Stimulated activated naive CD8-positive, alpha-beta T cell treated with anti-CD3 and anti-CD28 coated beads, Interleukin-15, Interleukin-2, amounts not matched to agents 100 ng/mL and 50 ng/mL, for 24 hours (primary cell): ENCODE measurements around the gene JADE1.

Experiments used
- H3K27ac Mint-ChIP-seq: one replicate; pipeline ENCODE4 v1.8.0; 2021; ENCODE audit warnings: mild to moderate bottlenecking, mixed read lengths
- H3K27me3 Mint-ChIP-seq: one replicate; pipeline ENCODE4 v1.8.0; 2021; ENCODE audit warnings: mixed read lengths
- H3K36me3 Mint-ChIP-seq: one replicate; pipeline ENCODE4 v1.8.0; 2021; ENCODE audit warnings: low read depth, mixed read lengths
- H3K4me1 Mint-ChIP-seq: one replicate; pipeline ENCODE4 v1.8.0; 2021; ENCODE audit warnings: low read depth, mixed read lengths
- H3K4me3 Mint-ChIP-seq: one replicate; pipeline ENCODE4 v1.8.0; 2021; ENCODE audit warnings: mild to moderate bottlenecking, mixed read lengths
- H3K9me3 Mint-ChIP-seq: one replicate; pipeline ENCODE4 v1.8.0; 2021; ENCODE audit warnings: mixed read lengths

JADE1 gene

DNA sequence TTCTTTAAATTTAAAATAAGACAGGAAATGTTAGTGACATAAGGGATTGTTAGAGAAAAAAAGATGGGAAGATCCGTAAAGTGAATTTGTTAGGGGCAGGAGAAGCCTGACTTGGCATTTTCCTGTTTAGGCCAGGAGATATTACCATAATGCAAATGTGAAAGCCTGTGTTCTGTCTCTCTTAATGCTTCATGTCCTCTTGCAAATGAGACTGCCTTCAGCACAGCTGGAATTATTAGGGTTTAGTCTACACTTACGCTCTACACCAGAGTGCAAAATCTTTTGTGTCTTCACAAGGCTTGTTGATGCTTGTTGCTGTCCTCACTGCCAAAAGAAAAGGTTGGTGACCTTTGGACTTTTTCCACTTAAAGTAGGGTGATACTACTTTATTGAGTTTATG is 56.8 kb downstream of the JADE1 start:
- Mint-ChIP-seq H3K9me3 (no peaks in the 10 kb centered on the region), H3K27ac (peak overlapping the region; percentile 32), H3K36me3 (peaks cover 79% of the 10 kb centered on the region), H3K4me3 (no peak overlapping the region), H3K4me1 (peaks cover 44% of the 10 kb centered on the region), H3K27me3 (no peaks in the 10 kb centered on the region)

DNA sequence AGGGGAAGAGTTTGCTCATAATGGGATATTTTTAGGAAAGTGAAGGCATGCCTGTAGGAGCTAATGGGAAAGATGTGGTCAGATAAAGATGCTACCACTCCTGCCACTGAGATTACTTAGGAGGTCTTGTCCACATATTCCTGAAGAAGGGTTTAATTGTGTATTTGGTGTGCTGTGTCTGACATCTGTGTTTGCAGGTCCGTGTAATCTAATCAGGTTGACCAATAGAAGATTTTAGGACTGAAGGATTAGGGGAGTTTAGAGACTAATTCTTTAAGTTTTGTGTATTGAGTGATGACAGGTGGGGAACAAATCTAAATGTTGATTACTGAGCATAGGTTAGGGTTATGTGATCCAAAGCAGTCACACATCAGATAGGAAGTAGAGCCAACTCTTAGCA is 57.2 kb downstream of the JADE1 start:
- H3K4me1 Mint-ChIP-seq: peaks cover 41% of the 10 kb centered on the region
- no peaks in the 10 kb centered on the region for H3K9me3 Mint-ChIP-seq
- peaks cover 80% of the 10 kb centered on the region for H3K36me3 Mint-ChIP-seq
- peak overlapping the region; percentile 32 for H3K27ac Mint-ChIP-seq
- H3K27me3 Mint-ChIP-seq: no peaks in the 10 kb centered on the region
- no peak overlapping the region for H3K4me3 Mint-ChIP-seq

DNA sequence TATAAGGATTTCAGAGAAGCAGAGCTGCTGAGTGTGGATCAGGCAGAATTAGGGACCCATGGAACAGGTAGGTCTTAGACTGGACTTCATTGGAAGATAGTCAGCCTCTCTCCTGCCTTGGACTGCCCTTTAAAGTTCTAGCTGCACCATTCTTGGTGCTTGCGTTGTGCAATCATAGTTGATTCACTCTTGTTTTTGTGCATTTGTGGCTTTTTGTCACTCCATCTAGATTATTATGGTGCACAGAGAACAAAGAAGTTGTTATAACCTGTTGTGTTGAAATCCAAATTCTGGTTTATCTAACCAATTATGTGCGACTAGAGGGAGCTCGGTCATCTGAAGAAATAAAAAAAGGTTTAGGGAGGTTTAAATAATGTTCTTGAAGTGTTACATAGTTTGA is 59.3 kb downstream of the JADE1 start:
- peaks cover 86% of the 10 kb centered on the region for H3K36me3 Mint-ChIP-seq
- H3K9me3 Mint-ChIP-seq: no peaks in the 10 kb centered on the region
- H3K27ac Mint-ChIP-seq: no peak overlapping the region
- H3K27me3 Mint-ChIP-seq: no peaks in the 10 kb centered on the region
- H3K4me1 Mint-ChIP-seq: peaks cover 21% of the 10 kb centered on the region
- H3K4me3 Mint-ChIP-seq: no peak overlapping the region

DNA sequence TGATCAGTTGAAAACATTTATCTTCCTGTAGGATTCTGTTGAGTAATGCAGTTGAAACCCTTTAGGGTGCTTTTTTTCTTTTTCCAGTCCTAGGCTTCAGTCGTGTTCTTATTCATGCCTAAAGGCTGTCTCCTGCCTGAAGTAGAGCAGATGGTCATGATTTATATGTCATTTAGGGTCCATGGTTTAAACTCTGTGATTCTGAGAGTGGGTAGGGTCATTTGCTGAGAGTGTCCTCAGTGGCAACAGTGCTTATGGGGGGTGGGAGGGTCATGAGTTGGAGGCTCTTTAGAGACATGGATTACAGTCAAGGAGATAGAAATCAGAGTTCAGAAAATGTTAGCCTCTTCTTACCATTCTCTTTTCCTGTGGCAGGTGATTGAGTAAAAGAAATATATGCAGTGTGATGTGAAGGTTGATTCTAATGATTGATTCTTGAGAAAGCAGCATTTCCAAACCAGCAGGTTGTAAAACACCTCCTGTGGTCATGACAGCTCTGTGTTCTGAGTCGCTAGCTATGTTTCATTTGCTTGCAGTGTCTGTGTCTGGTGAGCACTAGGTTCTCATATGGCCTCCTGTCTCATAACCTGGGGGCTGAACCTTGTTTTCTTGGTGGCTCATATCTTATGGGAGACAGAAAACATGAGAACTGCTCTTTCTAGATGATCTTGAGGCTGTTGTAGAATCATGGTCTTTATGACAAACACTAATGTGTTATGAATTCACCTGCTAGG is 60.4 kb downstream of the JADE1 start:
- H3K4me3 Mint-ChIP-seq: no peak overlapping the region
- H3K4me1 Mint-ChIP-seq: peaks cover 18% of the 10 kb centered on the region
- no peaks in the 10 kb centered on the region for H3K27me3 Mint-ChIP-seq
- H3K36me3 Mint-ChIP-seq: peaks cover 86% of the 10 kb centered on the region
- no peaks in the 10 kb centered on the region for H3K9me3 Mint-ChIP-seq
- peak overlapping the region; percentile 28 for H3K27ac Mint-ChIP-seq

DNA sequence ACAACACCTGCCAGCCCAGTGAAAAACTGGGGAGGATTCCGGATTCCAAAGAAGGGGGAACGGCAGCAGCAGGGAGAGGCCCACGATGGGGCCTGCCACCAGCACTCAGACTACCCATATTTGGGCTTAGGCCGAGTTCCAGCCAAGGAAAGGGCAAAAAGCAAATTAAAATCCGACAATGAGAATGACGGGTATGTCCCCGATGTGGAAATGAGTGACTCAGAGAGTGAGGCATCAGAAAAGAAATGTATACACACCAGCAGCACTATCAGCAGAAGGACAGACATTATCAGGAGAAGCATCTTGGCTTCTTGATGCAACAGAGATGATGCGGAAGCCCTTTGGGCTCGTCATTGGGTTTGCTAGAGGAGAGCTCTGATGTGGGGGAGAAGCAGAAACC is 62.4 kb downstream of the JADE1 start:
- Mint-ChIP-seq H3K27ac (no peak overlapping the region), H3K9me3 (no peaks in the 10 kb centered on the region), H3K27me3 (no peaks in the 10 kb centered on the region), H3K4me1 (peaks cover 11% of the 10 kb centered on the region), H3K4me3 (no peak overlapping the region), H3K36me3 (peaks cover 80% of the 10 kb centered on the region)

DNA sequence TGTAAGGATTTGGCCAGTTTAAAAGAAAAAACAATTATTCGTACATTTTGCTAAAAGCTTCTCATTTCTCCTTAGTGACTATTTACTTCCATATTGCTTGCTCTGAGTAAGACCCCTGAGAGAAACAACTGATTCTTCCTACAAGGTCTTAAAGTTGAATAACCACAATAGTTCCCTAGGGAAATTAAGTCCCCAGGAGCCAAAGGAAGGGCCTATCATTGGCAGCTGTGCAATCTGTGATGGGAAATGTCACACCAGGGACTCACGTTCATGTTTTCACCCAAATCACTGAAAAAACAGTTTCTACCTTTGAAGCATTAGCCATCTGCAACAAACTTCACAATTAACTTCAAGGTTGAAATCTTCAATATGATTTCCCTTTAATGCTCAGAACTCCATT is 66.7 kb downstream of the JADE1 start:
- Mint-ChIP-seq H3K9me3 (no peaks in the 10 kb centered on the region), H3K27me3 (no peaks in the 10 kb centered on the region), H3K4me3 (no peak overlapping the region), H3K4me1 (no peaks in the 10 kb centered on the region), H3K27ac (no peak overlapping the region), H3K36me3 (peaks cover 48% of the 10 kb centered on the region)

GRCh38 chr4:128877934-128878333 is 68.4 kb downstream of the JADE1 start:
- Mint-ChIP-seq H3K4me3 (no peak overlapping the region), H3K27me3 (no peaks in the 10 kb centered on the region), H3K27ac (no peak overlapping the region), H3K36me3 (peaks cover 36% of the 10 kb centered on the region), H3K4me1 (no peaks in the 10 kb centered on the region), H3K9me3 (no peaks in the 10 kb centered on the region)

GRCh38 chr4:128879283-128879682 is 69.8 kb downstream of the JADE1 start:
- Mint-ChIP-seq H3K4me3 (no peak overlapping the region), H3K27me3 (no peaks in the 10 kb centered on the region), H3K36me3 (peaks cover 32% of the 10 kb centered on the region), H3K27ac (no peak overlapping the region), H3K4me1 (no peaks in the 10 kb centered on the region), H3K9me3 (no peaks in the 10 kb centered on the region)

GRCh38 chr4:128879971-128880370 is 70.5 kb downstream of the JADE1 start:
- H3K4me1 Mint-ChIP-seq: no peaks in the 10 kb centered on the region
- no peak overlapping the region for H3K4me3 Mint-ChIP-seq
- H3K9me3 Mint-ChIP-seq: no peaks in the 10 kb centered on the region
- H3K27me3 Mint-ChIP-seq: no peaks in the 10 kb centered on the region
- H3K36me3 Mint-ChIP-seq: peaks cover 26% of the 10 kb centered on the region
- H3K27ac Mint-ChIP-seq: no peak overlapping the region

DNA sequence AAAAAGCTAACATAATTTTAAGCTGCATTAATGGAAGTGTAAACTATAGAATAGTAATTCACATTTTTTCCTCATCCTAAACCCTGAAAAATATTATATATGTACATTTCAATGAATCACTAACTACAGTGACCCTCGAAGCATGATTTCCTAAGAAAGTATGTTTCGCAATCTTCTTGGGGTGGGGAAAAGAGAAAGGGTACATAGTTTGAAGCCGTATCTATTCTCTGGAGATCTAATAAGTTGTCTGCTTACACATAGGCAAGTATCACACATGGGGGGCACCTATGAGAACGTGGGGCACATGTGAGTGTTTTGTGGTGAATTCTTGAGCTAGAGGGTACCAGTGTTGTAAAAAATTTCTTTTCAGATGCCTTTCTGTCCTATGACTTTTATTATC is 71.2 kb downstream of the JADE1 start:
- no peaks in the 10 kb centered on the region for H3K9me3 Mint-ChIP-seq
- peaks cover 24% of the 10 kb centered on the region for H3K36me3 Mint-ChIP-seq
- no peak overlapping the region for H3K27ac Mint-ChIP-seq
- no peaks in the 10 kb centered on the region for H3K27me3 Mint-ChIP-seq
- H3K4me1 Mint-ChIP-seq: no peaks in the 10 kb centered on the region
- no peak overlapping the region for H3K4me3 Mint-ChIP-seq

- Mint-ChIP-seq H3K4me3 (no peak overlapping the region), H3K27me3 (no peaks in the 10 kb centered on the region), H3K9me3 (no peaks in the 10 kb centered on the region), H3K27ac (no peak overlapping the region), H3K36me3 (peaks cover 10% of the 10 kb centered on the region), H3K4me1 (no peaks in the 10 kb centered on the region)
Observed at GRCh38 chr4:128904821-128905220, 95.3 kb downstream of the JADE1 start.

DNA sequence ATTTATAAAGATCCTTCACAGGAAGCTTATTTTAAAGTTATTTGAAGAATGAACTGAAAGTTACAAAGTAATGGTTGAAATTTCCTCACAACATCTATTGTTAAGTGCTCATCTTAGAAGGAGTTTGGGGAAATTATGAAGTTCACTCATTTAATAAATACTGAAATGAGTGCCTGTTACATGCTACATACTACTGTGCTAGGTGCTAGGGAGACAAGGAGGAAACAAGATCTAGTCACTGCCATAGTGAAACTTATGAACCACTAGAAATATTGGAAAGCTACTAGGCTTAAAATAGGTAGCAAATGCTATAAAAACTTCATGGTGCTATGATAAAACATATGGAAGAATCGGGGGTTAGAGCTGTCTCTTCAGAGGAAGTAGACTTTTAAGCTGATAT is 97.1 kb downstream of the JADE1 start:
- no peaks in the 10 kb centered on the region for H3K4me1 Mint-ChIP-seq
- peaks cover 10% of the 10 kb centered on the region for H3K36me3 Mint-ChIP-seq
- no peak overlapping the region for H3K27ac Mint-ChIP-seq
- no peak overlapping the region for H3K4me3 Mint-ChIP-seq
- no peaks in the 10 kb centered on the region for H3K9me3 Mint-ChIP-seq
- no peaks in the 10 kb centered on the region for H3K27me3 Mint-ChIP-seq

GRCh38 chr4:128907981-128908380 is 98.5 kb downstream of the JADE1 start:
- Mint-ChIP-seq H3K4me3 (no peak overlapping the region), H3K4me1 (peaks cover under 1% of the 10 kb centered on the region), H3K36me3 (peaks cover 4% of the 10 kb centered on the region), H3K27me3 (no peaks in the 10 kb centered on the region), H3K9me3 (no peaks in the 10 kb centered on the region), H3K27ac (no peak overlapping the region)

DNA sequence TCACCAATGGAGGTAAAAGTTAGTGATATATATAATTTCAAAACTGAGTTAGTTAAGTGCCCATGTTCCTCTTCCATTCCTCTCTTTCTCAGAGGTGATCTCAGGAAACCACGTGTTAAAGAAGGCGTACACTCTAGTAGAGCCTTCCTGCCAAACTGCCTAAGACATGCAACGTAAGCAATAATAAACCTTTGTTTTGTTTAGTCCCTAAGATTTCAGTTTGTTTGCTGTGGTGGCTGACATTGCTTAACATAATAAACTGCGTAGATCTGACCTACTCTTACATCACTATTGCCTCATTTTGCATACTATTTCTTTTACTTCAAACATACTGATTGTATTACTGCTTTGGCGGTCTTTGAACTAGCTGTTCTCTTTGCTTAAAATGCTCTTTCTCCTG is 99.2 kb downstream of the JADE1 start:
- no peak overlapping the region for H3K27ac Mint-ChIP-seq
- H3K36me3 Mint-ChIP-seq: peaks cover 8% of the 10 kb centered on the region
- no peak overlapping the region for H3K4me3 Mint-ChIP-seq
- H3K27me3 Mint-ChIP-seq: no peaks in the 10 kb centered on the region
- no peaks in the 10 kb centered on the region for H3K9me3 Mint-ChIP-seq
- H3K4me1 Mint-ChIP-seq: peaks cover 6% of the 10 kb centered on the region

DNA sequence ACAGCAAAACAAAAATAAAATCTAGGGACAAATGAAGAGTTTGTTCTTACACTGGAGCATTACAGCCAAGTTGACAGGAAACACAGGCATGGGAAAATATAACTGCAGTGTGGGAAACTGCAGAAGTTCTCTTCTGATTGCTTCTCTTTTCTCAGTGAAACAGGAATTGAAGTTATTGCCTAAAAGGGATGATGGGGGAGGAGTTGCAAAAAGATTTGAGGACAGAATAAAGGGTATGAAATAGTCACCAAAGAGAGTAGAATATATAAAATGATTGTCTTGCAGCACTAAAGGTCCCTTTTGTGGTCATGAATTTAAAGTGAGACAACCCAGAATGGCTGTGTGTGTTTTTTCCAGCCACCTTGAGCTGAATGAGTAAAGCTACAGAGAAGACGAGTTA is 103.7 kb downstream of the JADE1 start:
- H3K4me3 Mint-ChIP-seq: no peak overlapping the region
- H3K4me1 Mint-ChIP-seq: peaks cover 24% of the 10 kb centered on the region

GRCh38 chr4:128915544-128915943 is 106.0 kb downstream of the JADE1 start:
- Mint-ChIP-seq H3K4me1 (peaks cover 43% of the 10 kb centered on the region), H3K9me3 (no peaks in the 10 kb centered on the region), H3K27me3 (no peaks in the 10 kb centered on the region), H3K36me3 (peaks cover 13% of the 10 kb centered on the region), H3K27ac (no peak overlapping the region), H3K4me3 (no peak overlapping the region)

More for the DNA sequence above, 103.7 kb downstream of the JADE1 start:
- Mint-ChIP-seq H3K27ac (peak overlapping the region; percentile 45), H3K27me3 (no peaks in the 10 kb centered on the region), H3K36me3 (peaks cover 8% of the 10 kb centered on the region), H3K9me3 (no peaks in the 10 kb centered on the region)
